ENCODE data around the gene KLHL5.

KLHL5 gene

DNA sequence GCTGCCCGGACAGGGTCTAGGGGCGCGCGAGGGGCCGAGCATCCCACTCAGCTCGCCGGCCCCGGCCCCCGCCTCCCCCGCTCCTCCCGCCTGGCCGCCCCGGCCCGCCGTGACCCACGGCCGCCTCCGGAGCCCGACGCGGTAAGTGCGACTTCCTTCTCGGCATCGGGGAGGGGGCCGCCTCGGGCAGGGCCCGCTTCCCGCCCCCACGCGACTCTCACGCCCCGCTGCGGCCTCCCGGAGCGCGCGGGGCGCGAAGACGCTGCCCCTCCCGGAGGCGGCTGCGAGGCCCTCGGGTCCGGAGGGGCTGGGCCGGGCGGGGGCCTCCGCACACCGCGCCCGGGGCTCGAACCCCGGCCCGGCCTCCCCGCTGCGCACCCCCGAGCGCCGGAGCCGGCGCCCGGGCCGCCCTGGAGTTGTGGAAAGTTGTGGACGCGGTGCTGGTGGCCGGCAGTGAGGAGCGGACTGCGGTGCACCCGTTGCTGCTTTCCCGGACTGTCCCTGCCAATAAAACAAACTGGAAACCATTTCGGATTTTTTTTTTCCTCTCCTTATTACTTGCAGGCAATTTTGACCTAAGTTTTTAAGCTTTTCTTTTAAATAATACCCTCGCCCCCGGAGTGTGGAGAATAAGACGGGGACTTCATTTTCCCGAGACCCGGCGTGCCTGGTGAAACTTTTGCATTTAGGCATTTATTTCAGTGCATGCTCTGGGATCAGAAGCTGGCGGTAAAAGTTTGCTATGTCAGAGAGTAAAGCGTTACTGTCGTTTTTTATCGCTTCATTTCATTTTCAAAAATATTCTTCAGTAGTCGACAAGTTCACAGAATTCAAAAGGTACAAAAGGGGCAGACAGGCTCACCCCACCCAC, 16.8 kb upstream of the KLHL5 start:
- Histone ChIP-seq H3K27ac (ENCODE audit: low read depth, low read length) (peak overlapping the region; percentile 93), H3K9me3 (ENCODE audit: control insufficient read depth, insufficient read depth, low read length) (no peaks in the 10 kb centered on the region), H3K36me3 (ENCODE audit: control insufficient read depth, low read length) (peaks cover 30% of the 10 kb centered on the region), H3K4me3 (ENCODE audit: low read length) (peak overlapping the region; percentile 77), H3K4me1 (ENCODE audit: control insufficient read depth, low read length) (peaks cover 64% of the 10 kb centered on the region), H3K79me2 (ENCODE audit: control insufficient read depth, low read length) (peaks cover 56% of the 10 kb centered on the region), H4K20me1 (ENCODE audit: control insufficient read depth, insufficient read depth, low read depth, low read length) (peaks cover 23% of the 10 kb centered on the region; the same call in 1 of the 2 replicates), H3K9me2 (replicated peaks; ENCODE audit: control insufficient read depth, low read length) (no peaks in the 10 kb centered on the region), H3K27me3 (ENCODE audit: control insufficient read depth, low read length) (no peaks in the 10 kb centered on the region), H3K4me2 (ENCODE audit: low read length) (peak overlapping the region; percentile 89), H3F3A (ENCODE audit: control insufficient read depth, insufficient read depth) (peaks cover 27% of the 10 kb centered on the region)
- TF ChIP-seq, protein P1, sequence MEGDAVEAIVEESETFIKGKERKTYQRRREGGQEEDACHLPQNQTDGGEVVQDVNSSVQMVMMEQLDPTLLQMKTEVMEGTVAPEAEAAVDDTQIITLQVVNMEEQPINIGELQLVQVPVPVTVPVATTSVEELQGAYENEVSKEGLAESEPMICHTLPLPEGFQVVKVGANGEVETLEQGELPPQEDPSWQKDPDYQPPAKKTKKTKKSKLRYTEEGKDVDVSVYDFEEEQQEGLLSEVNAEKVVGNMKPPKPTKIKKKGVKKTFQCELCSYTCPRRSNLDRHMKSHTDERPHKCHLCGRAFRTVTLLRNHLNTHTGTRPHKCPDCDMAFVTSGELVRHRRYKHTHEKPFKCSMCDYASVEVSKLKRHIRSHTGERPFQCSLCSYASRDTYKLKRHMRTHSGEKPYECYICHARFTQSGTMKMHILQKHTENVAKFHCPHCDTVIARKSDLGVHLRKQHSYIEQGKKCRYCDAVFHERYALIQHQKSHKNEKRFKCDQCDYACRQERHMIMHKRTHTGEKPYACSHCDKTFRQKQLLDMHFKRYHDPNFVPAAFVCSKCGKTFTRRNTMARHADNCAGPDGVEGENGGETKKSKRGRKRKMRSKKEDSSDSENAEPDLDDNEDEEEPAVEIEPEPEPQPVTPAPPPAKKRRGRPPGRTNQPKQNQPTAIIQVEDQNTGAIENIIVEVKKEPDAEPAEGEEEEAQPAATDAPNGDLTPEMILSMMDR (IDR thresholded peaks at IDR 0.05; ENCODE audit: low read depth, low read length, poor library complexity, severe bottlenecking) = no peak
- TF ChIP-seq EZH2phosphoT487 (IDR thresholded peaks at IDR 0.05; ENCODE audit: borderline replicate concordance, low read length) = no peak

DNA sequence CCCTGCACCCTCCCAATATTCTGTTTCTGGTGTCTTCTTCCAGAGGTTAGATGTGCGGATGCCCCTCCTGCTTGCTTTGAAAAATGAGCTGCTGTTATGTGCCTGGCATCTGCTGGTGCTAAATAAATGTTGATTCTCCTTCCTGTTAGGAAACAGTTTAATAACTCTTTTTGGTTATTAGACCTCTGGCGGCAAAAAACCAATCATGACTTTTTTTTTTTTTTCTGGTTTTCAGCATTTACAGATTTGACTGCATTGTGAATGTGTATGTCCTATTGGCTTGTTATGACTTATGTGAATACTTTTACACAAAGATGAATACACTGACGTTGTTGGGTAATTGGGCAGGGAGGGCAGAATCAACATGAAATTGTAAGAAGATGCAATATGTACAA, 16.2 kb upstream of the KLHL5 start:
- peak overlapping the region; percentile 89 for H3K4me2 ChIP-seq (ENCODE audit: low read length)
- no peak for TF ChIP-seq EZH2phosphoT487 (IDR thresholded peaks at IDR 0.05; ENCODE audit: borderline replicate concordance, low read length)
- TF ChIP-seq, protein P1 (IDR thresholded peaks at IDR 0.05; ENCODE audit: low read depth, low read length, poor library complexity, severe bottlenecking) = no peak
- no peaks in the 10 kb centered on the region for H3K9me2 ChIP-seq (replicated peaks; ENCODE audit: control insufficient read depth, low read length)
- no peaks in the 10 kb centered on the region for H3K27me3 ChIP-seq (ENCODE audit: control insufficient read depth, low read length)
- no peaks in the 10 kb centered on the region for H3K9me3 ChIP-seq (ENCODE audit: control insufficient read depth, insufficient read depth, low read length)
- H3K79me2 ChIP-seq (ENCODE audit: control insufficient read depth, low read length) = peaks cover 63% of the 10 kb centered on the region
- H3K4me1 ChIP-seq (ENCODE audit: control insufficient read depth, low read length) = peaks cover 68% of the 10 kb centered on the region
- H3K4me3 ChIP-seq (ENCODE audit: low read length) = peak overlapping the region; percentile 77
- peak overlapping the region; percentile 93 for H3K27ac ChIP-seq (ENCODE audit: low read depth, low read length)
- H3K36me3 ChIP-seq (ENCODE audit: control insufficient read depth, low read length) = peaks cover 35% of the 10 kb centered on the region
- H3F3A ChIP-seq (ENCODE audit: control insufficient read depth, insufficient read depth) = peaks cover 27% of the 10 kb centered on the region
- peaks cover 27% of the 10 kb centered on the region; the same call in 1 of the 2 replicates for H4K20me1 ChIP-seq (ENCODE audit: control insufficient read depth, insufficient read depth, low read depth, low read length)

DNA sequence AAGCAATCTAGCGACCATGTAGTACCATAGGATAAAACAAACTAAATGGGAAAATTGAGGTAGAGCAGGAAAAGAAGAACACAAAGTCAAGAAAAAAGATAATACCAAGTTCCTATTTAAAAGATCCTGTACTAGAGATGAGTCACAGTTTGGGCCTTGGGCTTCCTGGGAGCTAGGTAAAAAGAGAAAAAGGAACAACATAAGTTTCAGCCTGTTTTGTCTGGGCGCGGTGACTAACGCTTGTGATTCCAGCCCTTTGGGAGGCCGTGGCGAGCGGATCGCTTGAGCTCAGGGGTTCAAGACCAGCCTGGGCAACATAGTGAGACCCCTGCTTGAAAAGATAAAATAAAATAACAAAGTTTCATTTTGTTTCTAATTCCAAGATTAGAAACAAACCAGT, 15.8 kb upstream of the KLHL5 start:
- peaks cover 68% of the 10 kb centered on the region for H3K4me1 ChIP-seq (ENCODE audit: control insufficient read depth, low read length)
- no peak for TF ChIP-seq EZH2phosphoT487 (IDR thresholded peaks at IDR 0.05; ENCODE audit: borderline replicate concordance, low read length)
- TF ChIP-seq, protein P1 (IDR thresholded peaks at IDR 0.05; ENCODE audit: low read depth, low read length, poor library complexity, severe bottlenecking) = no peak
- peaks cover 27% of the 10 kb centered on the region; the same call in 1 of the 2 replicates for H4K20me1 ChIP-seq (ENCODE audit: control insufficient read depth, insufficient read depth, low read depth, low read length)
- H3F3A ChIP-seq (ENCODE audit: control insufficient read depth, insufficient read depth) = peaks cover 24% of the 10 kb centered on the region
- H3K4me3 ChIP-seq (ENCODE audit: low read length) = peak overlapping the region; percentile 77
- peaks cover 38% of the 10 kb centered on the region for H3K36me3 ChIP-seq (ENCODE audit: control insufficient read depth, low read length)
- peaks cover 67% of the 10 kb centered on the region for H3K79me2 ChIP-seq (ENCODE audit: control insufficient read depth, low read length)
- peak overlapping the region; percentile 89 for H3K4me2 ChIP-seq (ENCODE audit: low read length)
- no peaks in the 10 kb centered on the region for H3K27me3 ChIP-seq (ENCODE audit: control insufficient read depth, low read length)
- H3K9me2 ChIP-seq (replicated peaks; ENCODE audit: control insufficient read depth, low read length) = no peaks in the 10 kb centered on the region
- H3K9me3 ChIP-seq (ENCODE audit: control insufficient read depth, insufficient read depth, low read length) = no peaks in the 10 kb centered on the region
- H3K27ac ChIP-seq (ENCODE audit: low read depth, low read length) = peak overlapping the region; percentile 93
